Tibial nerve (tissue), 3 donors: ENCODE data around the gene MTUS2.

ENCODE experiments used
- CTCF ChIP-seq, 5 experiments: fragments of 200-600 bp in 3 of 5; fragments of 450-650 bp in 2 of 5; sonication (generic) in 3 of 5; IDR thresholded peaks; one replicate each; pipeline ENCODE4 v1.5.1; 2016 to 2019; ENCODE audit warnings: antibody characterized with exemption in 5 of 5, mild to moderate bottlenecking in 3 of 5, moderate library complexity in 2 of 5
- POLR2A ChIP-seq, 2 donors: fragments of 450-650 bp; IDR thresholded peaks; one replicate each; pipeline ENCODE4 v1.6.1; 2017; ENCODE audit warnings: antibody characterized with exemption in 2 of 2, mild to moderate bottlenecking in 2 of 2, moderate library complexity in 2 of 2

GRCh38 chr13:29339386-29340272 lies 519.5 kb downstream of the MTUS2 start:
- TF ChIP-seq CTCF (IDR thresholded peaks at IDR 0.05) (no peak), POLR2A (IDR thresholded peaks at IDR 0.05) (no peak)
